ENCODE data around the gene DCC. TPM values are rescaled to one million over a fixed set of nuclear protein-coding genes. Genes with fewer than 3 reads are reported as not detected.

DCC gene
- polyA plus RNA-seq, 12 donors = 0.04 to 1.1 (median 0.26) TPM; not detected in 3

GRCh38 chr18:53033128-53033527, 693.1 kb downstream of the DCC start:
- DNase-seq = no peak

- DNase-seq = no peak
Observed at GRCh38 chr18:53038608-53039007, 698.6 kb downstream of the DCC start.

- DNase-seq = no peak
Observed at GRCh38 chr18:53040286-53040685, 700.3 kb downstream of the DCC start.

GRCh38 chr18:53056064-53056463, 716.1 kb downstream of the DCC start:
- no peak for DNase-seq

- DNase-seq = no peak
Observed at GRCh38 chr18:53070788-53071187, 730.8 kb downstream of the DCC start.

- no peak for DNase-seq
Observed at GRCh38 chr18:53080687-53081086, 740.7 kb downstream of the DCC start.

- no peak for DNase-seq
Observed at GRCh38 chr18:53093636-53094035, 753.6 kb downstream of the DCC start.

- no peak for DNase-seq
Observed at GRCh38 chr18:53101536-53102105, 761.6 kb downstream of the DCC start.

GRCh38 chr18:53114441-53114840, 774.4 kb downstream of the DCC start:
- DNase-seq = no peak

GRCh38 chr18:53115876-53116585, 776.0 kb downstream of the DCC start:
- peak; percentile 2 for DNase-seq

- no peak for DNase-seq
Observed at GRCh38 chr18:53117851-53118250, 777.9 kb downstream of the DCC start.

GRCh38 chr18:53126210-53126609, 786.2 kb downstream of the DCC start:
- no peak for DNase-seq

- DNase-seq = no peak
Observed at GRCh38 chr18:53131001-53131400, 791.0 kb downstream of the DCC start.

GRCh38 chr18:53134711-53135110, 794.7 kb downstream of the DCC start:
- DNase-seq = no peak

- DNase-seq = no peak
Observed at GRCh38 chr18:53135654-53136053, 795.7 kb downstream of the DCC start.

GRCh38 chr18:53139746-53140500, 799.9 kb downstream of the DCC start:
- no peak for DNase-seq

GRCh38 chr18:53142005-53142404, 802.0 kb downstream of the DCC start:
- DNase-seq = no peak

- no peak for DNase-seq
Observed at GRCh38 chr18:53147472-53147871, 807.5 kb downstream of the DCC start.

GRCh38 chr18:53148123-53148522, 808.1 kb downstream of the DCC start:
- no peak for DNase-seq

GRCh38 chr18:53152476-53152875, 812.5 kb downstream of the DCC start:
- DNase-seq = no peak

GRCh38 chr18:53153281-53153680, 813.3 kb downstream of the DCC start:
- DNase-seq = no peak

GRCh38 chr18:53153800-53154199, 813.8 kb downstream of the DCC start:
- DNase-seq = no peak

GRCh38 chr18:53165770-53166169, 825.8 kb downstream of the DCC start:
- no peak for DNase-seq
